Smooth muscle cell (in vitro differentiated cells): Measurements from ENCODE around the gene DAP. TPM values are rescaled to one million over a fixed set of nuclear protein-coding genes. Genes with fewer than 3 reads are reported as not detected.
A peak's percentile ranks its signal among the peaks of the same experiment; 100 is the strongest.
"Not testable (repeated sequence)": the region's sequence is repeated elsewhere in the genome, so short reads cannot be mapped to it uniquely, and the experiment has no call there.

ENCODE experiments used
- DNase-seq: peaks from one replicate; lab custom pipeline; 2025; ENCODE audit not compliant: unreplicated experiment; lab: John Stamatoyannopoulos, UW
- H2AFZ ChIP-seq: fragments of 200-600 bp; sonication (generic); 2 replicates; pipeline ENCODE4 v1.6.0; 2016; ENCODE audit warnings: antibody characterized with exemption, low read depth, mild to moderate bottlenecking
- H3F3A ChIP-seq: fragments of 200-600 bp; sonication (generic); 2 replicates; pipeline ENCODE4 v1.6.0; 2017; ENCODE audit warnings: antibody characterized with exemption, low read depth
- H3K27ac ChIP-seq: fragments of 200-600 bp; sonication (generic); 2 replicates; pipeline ENCODE4 v1.5.1; 2016; ENCODE audit warnings: low read depth, mild to moderate bottlenecking
- H3K27me3 ChIP-seq: fragments of 200-600 bp; sonication (generic); 2 replicates; pipeline ENCODE4 v1.6.1; 2016; ENCODE audit warnings: low read depth, mild to moderate bottlenecking
- H3K36me3 ChIP-seq: fragments of 200-600 bp; sonication (generic); 2 replicates; pipeline ENCODE4 v1.5.1; 2016; ENCODE audit warnings: low read depth
- H3K4me1 ChIP-seq: fragments of 200-600 bp; sonication (generic); 2 replicates; pipeline ENCODE4 v1.5.1; 2016; ENCODE audit warnings: low read depth
- H3K4me2 ChIP-seq: fragments of 200-600 bp; sonication (generic); 2 replicates; pipeline ENCODE4 v1.6.0; 2016; ENCODE audit warnings: mild to moderate bottlenecking
- H3K4me3 ChIP-seq: fragments of 200-600 bp; sonication (generic); 2 replicates; pipeline ENCODE4 v1.5.1; 2016; ENCODE audit warnings: mild to moderate bottlenecking
- H3K79me2 ChIP-seq: fragments of 200-600 bp; sonication (generic); 2 replicates; pipeline ENCODE4 v1.6.0; 2016; ENCODE audit warnings: low read depth, mild to moderate bottlenecking
- H3K9ac ChIP-seq: fragments of 200-600 bp; sonication (generic); 2 replicates; pipeline ENCODE4 v1.6.0; 2016; ENCODE audit warnings: low read depth
- H3K9me3 ChIP-seq: fragments of 200-600 bp; sonication (generic); replicated peaks from 2 replicates; pipeline ENCODE4 v1.5.1; 2016; ENCODE audit warnings: low read depth
- H4K20me1 ChIP-seq: fragments of 200-600 bp; sonication (generic); 2 replicates; pipeline ENCODE4 v1.6.0; 2016; ENCODE audit warnings: low read depth
- WGBS: methylation state at CpG from one replicate; pipeline ENCODE4 v1.1.7; 2016; ENCODE audit warnings: low lambda C conversion rate; 5-methylcytosine and 5-hydroxymethylcytosine counted together
- polyA plus RNA-seq: library from polyadenylated mRNA; unstranded; fragments of >200 nt; fragmentation: Nextera tagmentation; extraction: Ambion mirVana; gene quantifications from 2 replicates; pipeline ENCODE4 v1.2.1, GENCODE V29; 2016
- total RNA-seq: library from RNA; depleted of rRNA; stranded (reverse); fragments of >200 nt; gene quantifications from 2 replicates; pipeline ENCODE4 v1.2.3, GENCODE V29; 2014
- TF ChIP-seq, protein P1 (sequence below): fragments of 200-600 bp; sonication (generic); IDR thresholded peaks from 2 replicates; pipeline ENCODE4 v1.5.1; 2017; ENCODE audit warnings: borderline replicate concordance, mild to moderate bottlenecking, antibody characterized with exemption; ENCODE audit not compliant: insufficient read depth, poor library complexity, severe bottlenecking

Gene DAP
- total and polyA plus RNA-seq, 2 experiments from 2014 or later, result 52.3 to 190 TPM

DNA sequence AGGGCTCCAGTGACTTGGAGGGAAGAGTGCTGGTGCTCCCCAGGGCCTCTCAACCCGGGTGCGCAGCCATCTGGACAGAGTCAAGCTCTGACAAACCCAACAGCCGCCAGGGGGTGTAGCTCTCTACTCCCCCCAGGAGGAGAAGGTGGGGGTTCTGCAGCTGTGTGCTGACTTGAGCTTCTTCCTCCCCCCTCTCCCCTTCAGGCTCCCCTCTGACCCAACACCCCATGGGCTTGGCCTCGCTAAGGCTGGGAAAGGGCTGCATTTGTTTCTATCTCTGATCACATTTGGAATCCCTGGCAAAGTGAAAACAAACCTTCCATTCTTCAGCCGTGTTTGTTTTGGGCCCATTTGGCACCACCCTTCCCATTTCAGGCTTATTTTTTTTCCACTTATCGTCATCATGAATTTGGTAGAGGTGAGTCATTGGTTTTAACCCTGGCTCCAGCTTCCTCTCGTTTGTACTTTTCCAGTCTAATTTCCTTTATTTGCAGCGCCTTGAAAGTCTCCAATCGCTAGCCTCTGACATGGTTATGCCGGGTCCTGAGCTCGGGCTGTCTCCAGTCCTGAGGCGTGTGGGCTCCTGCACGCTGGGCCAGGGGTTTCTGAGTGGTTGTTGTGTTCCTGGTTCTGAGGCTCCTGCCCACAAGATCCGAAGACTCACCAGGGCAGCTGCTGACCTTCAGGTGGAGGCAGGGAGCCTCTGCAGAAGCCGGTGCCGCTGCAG, 36.1 kb downstream of the DAP start:
- H3F3A ChIP-seq, result no peaks in the 10 kb centered on the region
- H3K4me1 ChIP-seq, result peaks cover 3% of the 10 kb centered on the region
- WGBS, result 69% methylated on average over 16 of the region's 16 CpGs
- no peaks in the 10 kb centered on the region for H3K9me3 ChIP-seq
- TF ChIP-seq, protein P1, sequence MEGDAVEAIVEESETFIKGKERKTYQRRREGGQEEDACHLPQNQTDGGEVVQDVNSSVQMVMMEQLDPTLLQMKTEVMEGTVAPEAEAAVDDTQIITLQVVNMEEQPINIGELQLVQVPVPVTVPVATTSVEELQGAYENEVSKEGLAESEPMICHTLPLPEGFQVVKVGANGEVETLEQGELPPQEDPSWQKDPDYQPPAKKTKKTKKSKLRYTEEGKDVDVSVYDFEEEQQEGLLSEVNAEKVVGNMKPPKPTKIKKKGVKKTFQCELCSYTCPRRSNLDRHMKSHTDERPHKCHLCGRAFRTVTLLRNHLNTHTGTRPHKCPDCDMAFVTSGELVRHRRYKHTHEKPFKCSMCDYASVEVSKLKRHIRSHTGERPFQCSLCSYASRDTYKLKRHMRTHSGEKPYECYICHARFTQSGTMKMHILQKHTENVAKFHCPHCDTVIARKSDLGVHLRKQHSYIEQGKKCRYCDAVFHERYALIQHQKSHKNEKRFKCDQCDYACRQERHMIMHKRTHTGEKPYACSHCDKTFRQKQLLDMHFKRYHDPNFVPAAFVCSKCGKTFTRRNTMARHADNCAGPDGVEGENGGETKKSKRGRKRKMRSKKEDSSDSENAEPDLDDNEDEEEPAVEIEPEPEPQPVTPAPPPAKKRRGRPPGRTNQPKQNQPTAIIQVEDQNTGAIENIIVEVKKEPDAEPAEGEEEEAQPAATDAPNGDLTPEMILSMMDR, result no peak
- no peak for DNase-seq
- H2AFZ ChIP-seq, result no peak overlapping the region
- peak overlapping the region; percentile 38 for H3K9ac ChIP-seq
- no peak overlapping the region for H3K4me3 ChIP-seq
- H3K27ac ChIP-seq, result peak overlapping the region; percentile 72
- no peaks in the 10 kb centered on the region for H3K27me3 ChIP-seq
- H3K79me2 ChIP-seq, result peaks cover 11% of the 10 kb centered on the region
- peaks cover 97% of the 10 kb centered on the region for H4K20me1 ChIP-seq
- H3K4me2 ChIP-seq, result peak overlapping the region; percentile 54
- H3K36me3 ChIP-seq, result peaks cover 8% of the 10 kb centered on the region

DNA sequence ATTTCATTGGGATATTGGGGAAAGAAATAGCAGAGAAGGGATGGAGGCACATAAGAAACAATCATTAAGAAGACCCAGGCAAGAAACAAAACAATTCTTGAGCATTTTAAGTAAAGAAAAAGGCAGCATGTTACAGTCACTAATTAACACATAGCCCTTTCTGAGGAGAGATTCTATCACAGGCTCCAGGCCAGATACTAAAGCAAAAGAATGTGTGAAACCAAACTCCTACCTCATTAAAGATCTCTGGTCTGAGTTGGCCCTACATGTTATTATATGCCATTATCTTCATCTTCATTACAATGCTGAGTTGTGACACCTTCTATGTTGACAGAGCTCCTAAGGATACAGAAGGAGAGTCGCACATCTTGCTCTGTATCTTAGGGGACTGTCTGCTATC, 37.5 kb downstream of the DAP start:
- Histone ChIP-seq H3K79me2 (peaks cover 11% of the 10 kb centered on the region), H3K4me2 (no peak overlapping the region), H3K9me3 (no peaks in the 10 kb centered on the region), H3K4me1 (peaks cover 3% of the 10 kb centered on the region), H3F3A (no peaks in the 10 kb centered on the region), H3K27ac (no peak overlapping the region), H4K20me1 (peaks cover 97% of the 10 kb centered on the region), H3K4me3 (no peak overlapping the region), H3K27me3 (no peaks in the 10 kb centered on the region), H3K36me3 (peaks cover 8% of the 10 kb centered on the region), H3K9ac (no peak overlapping the region), H2AFZ (no peak overlapping the region)
- 93% methylated on average over 1 of the region's 1 CpG for WGBS
- TF ChIP-seq, protein P1, result no peak
- DNase-seq, result no peak

DNA sequence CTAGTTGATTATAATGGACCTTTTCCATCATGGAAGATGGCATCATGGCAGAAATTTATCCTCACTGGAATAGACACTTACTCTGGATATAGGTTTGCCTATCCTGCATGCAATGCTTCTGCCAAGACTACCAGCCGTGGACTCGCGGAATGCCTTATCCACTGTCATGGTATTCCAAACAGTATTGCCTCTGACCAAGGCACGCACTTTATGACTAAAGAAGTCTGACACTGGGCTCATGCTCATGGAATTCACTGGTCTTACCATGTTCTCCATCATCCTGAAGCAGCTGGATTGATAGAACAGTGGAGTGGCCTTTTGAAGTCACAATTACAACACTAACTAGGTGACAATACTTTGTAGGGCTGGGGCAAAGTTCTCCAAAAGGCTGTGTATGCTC, 40.3 kb downstream of the DAP start:
- not testable (repeated sequence) for H2AFZ ChIP-seq, H3K27me3 ChIP-seq, H3K9me3 ChIP-seq, H3F3A ChIP-seq, H3K4me1 ChIP-seq, H3K27ac ChIP-seq, H3K4me3 ChIP-seq, H3K4me2 ChIP-seq, DNase-seq, H3K9ac ChIP-seq, H3K36me3 ChIP-seq
- H4K20me1 ChIP-seq, result peaks cover 98% of the 10 kb centered on the region
- 100% methylated on average over 4 of the region's 4 CpGs for WGBS
- H3K79me2 ChIP-seq, result peaks cover 19% of the 10 kb centered on the region

DNA sequence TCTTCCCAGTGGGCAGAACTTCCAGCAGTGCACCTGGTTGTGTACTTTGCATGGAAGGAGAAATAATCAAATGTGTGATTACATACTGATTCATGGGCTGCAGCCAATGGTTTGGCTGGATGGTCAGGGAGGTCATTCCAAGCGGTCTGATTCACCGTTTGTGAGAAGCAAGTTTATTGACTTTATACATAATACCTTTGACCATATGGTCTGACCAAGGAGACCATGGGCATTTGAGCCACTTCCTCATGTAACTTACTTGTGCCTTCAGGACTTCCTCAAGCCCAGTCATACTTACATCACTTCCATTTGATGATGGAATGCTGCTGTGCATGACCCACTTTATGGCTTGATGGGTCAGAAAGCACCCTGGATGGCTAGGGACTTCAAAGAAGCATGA, 41.1 kb downstream of the DAP start:
- no peaks in the 10 kb centered on the region for H3K27me3 ChIP-seq
- H3K4me1 ChIP-seq, result peaks cover 3% of the 10 kb centered on the region
- peaks cover 26% of the 10 kb centered on the region for H3K79me2 ChIP-seq
- no peak overlapping the region for H3K4me2 ChIP-seq
- H4K20me1 ChIP-seq, result peaks cover 98% of the 10 kb centered on the region
- H3K9me3 ChIP-seq, result no peaks in the 10 kb centered on the region
- TF ChIP-seq, protein P1, result no peak
- H3K36me3 ChIP-seq, result peaks cover 8% of the 10 kb centered on the region
- 82% methylated on average over 2 of the region's 2 CpGs for WGBS
- no peaks in the 10 kb centered on the region for H3F3A ChIP-seq
- H3K9ac ChIP-seq, result no peak overlapping the region
- no peak overlapping the region for H2AFZ ChIP-seq
- H3K27ac ChIP-seq, result no peak overlapping the region
- no peak for DNase-seq
- H3K4me3 ChIP-seq, result no peak overlapping the region

DNA sequence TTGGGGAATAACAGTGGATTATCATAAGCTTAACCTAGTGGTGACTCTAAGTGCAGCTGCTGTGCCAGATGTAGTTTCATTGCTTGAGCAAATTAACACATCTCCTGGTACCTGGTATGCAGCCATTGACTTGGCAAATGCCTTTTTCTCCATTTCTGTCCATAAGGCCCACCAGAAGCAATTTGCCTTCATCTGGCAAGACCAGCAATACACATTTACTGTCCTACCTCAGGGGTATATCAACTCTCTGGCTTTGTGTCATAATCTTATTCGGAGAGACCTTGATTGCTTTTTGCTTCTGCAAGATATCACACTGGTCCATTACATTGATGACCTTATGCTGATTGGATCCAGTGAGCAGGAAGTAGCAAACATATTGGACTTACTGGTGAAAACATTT, 42.4 kb downstream of the DAP start:
- H3K36me3 ChIP-seq, H3K4me2 ChIP-seq, H3K9me3 ChIP-seq, H3K27ac ChIP-seq, H3K27me3 ChIP-seq, H3K9ac ChIP-seq, H3K4me3 ChIP-seq, H2AFZ ChIP-seq, H3F3A ChIP-seq, H3K4me1 ChIP-seq, DNase-seq: not testable (repeated sequence)
- peaks cover 37% of the 10 kb centered on the region for H3K79me2 ChIP-seq
- WGBS, result 97% methylated on average over 1 of the region's 1 CpG
- H4K20me1 ChIP-seq, result peaks cover 98% of the 10 kb centered on the region

DNA sequence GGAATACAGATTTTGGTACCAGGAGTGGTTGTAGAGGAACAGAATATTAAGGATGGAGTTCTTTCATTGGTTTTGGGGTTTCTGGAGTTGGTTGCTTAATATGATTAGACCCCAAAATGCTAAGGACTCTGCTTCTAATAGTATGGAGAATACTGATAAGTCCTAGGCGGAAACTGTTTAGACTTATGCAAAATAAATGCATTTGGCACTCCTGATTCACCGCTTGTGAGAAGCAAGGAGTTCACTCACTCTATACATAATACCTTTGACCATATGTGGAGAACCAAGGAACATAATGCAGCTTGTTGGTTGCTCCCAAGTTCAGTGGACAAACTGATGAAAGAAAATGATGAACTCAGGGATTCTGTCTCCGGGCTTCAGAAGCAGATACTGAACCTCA, 44.2 kb downstream of the DAP start:
- not testable (repeated sequence) for H3K9ac ChIP-seq, H3K4me2 ChIP-seq, H3K4me3 ChIP-seq, H3K36me3 ChIP-seq, DNase-seq, H3K9me3 ChIP-seq, H3K27ac ChIP-seq, H2AFZ ChIP-seq, H3K4me1 ChIP-seq, H3F3A ChIP-seq, H3K27me3 ChIP-seq
- H3K79me2 ChIP-seq, result peaks cover 33% of the 10 kb centered on the region
- peaks cover 100% of the 10 kb centered on the region for H4K20me1 ChIP-seq
- 98% methylated on average over 3 of the region's 3 CpGs for WGBS
